Measurements from ENCODE around the gene THAP2. TPM values are rescaled to one million over a fixed set of nuclear protein-coding genes. Genes with fewer than 3 reads are reported as not detected.
A peak's percentile ranks its signal among the peaks of the same experiment; 100 is the strongest.
"Not testable (repeated sequence)": the region's sequence is repeated elsewhere in the genome, so short reads cannot be mapped to it uniquely, and the experiment has no call there.

Gene THAP2
- total RNA-seq, 1 donor from 2014 or later, result 38.7 TPM

- no peak for DNase-seq (ENCODE audit: low spot score in 2 of 2)
- no peak for FAIRE-seq
Observed at GRCh38 chr12:71661977-71662530, 2.0 kb upstream of the THAP2 start.

- FAIRE-seq (no peak), DNase-seq (ENCODE audit: low spot score in 2 of 2) (peak in 1 of 2 donors; percentile 20)
Observed at GRCh38 chr12:71662849-71663560, 1.1 kb upstream of the THAP2 start.

DNA sequence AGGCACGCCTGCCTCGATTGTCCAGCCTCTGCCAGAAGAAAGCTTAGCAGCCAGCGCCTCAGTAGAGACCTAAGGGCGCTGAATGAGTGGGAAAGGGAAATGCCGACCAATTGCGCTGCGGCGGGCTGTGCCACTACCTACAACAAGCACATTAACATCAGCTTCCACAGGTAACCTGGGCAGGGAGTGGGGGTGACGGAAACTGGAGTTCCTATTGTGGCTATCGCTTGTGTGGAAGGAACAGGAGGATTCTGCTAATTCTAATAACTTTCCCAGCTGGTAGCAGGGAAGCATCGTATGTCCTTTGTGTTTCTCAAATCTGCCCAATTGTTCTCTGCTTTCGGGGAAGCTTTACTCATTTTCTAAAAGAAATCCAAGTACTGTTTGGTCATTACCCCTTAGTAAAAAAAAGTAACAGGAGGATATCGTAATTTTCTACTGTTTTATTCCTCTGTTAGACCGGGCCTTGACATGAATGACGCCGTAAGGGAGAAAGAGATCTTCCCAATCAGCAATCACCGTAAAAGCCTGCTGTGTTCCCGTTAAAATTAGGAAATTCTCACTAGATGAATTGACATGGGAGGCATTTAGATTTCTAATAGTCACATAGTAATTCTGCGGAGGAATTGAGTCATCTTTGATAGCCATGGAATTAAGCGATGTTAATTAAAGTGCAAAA is 449 bp downstream of the THAP2 start:
- no peak for DNase-seq (ENCODE audit: low spot score in 2 of 2)
- FAIRE-seq, result no peak

DNA sequence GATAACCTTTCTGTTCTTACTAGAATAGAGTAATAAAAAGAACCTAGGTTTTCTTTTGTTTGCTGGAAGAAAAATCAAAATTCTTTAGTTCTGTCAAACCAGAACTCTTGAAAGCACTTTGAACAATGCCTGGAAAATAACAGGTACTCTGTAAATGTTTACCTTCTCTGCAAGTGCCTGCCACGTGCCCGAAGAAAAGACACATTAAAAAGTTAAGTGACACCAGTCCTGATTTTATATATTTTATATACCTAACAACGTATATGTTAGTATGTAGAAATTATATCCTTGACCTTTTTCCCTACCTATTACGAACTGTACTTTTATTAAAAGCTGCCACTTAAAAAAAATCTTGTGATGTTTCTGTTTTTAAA is 976 bp downstream of the THAP2 start:
- FAIRE-seq, result no peak
- DNase-seq (ENCODE audit: low spot score in 2 of 2), result no peak

- FAIRE-seq (no peak), DNase-seq (ENCODE audit: low spot score in 2 of 2) (no peak)
Observed at GRCh38 chr12:71666259-71666658, 2.2 kb downstream of the THAP2 start.

DNA sequence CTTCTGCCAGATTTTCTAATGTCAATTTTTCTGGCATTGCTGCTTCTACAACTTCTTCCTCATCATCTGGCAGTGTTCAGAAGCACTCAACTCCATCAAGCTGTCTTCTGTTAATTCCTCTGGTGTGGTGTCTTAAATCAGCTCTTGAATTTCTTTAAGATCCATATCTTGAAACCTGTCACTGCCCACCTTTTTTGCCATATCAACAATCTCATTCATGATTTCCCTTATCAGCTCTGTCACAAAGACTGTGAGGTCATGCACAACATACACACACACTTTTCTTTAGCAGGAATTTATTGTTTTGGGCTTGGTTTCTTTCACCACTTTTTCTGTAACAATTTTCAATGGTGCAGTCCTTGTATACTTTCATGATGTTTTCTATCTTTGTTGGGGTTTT is 7.2 kb downstream of the THAP2 start:
- FAIRE-seq (no peak), DNase-seq (ENCODE audit: low spot score in 2 of 2) (no peak)

DNA sequence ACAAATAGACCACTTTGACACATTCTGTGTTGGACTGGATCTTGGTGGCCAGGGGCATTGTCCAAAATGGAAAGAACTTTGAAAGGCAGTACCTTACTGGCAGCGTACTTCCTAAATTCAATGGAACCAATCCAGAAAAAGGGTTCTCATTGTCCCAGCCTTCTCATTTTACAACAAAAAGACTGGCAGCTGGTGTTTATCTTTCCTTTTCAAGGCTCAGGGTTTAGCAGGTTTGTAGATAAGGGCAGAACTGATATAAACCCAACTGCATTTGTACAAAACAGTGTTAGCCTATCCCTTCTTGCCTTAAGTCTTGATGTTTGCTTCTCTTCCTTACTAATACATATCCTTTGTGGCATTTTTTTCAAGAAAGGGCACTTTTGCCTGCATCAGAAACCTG is 7.7 kb downstream of the THAP2 start:
- no peak for FAIRE-seq
- DNase-seq (ENCODE audit: low spot score in 2 of 2), result no peak

- no peak for DNase-seq (ENCODE audit: low spot score in 2 of 2)
- FAIRE-seq, result no peak
Observed at GRCh38 chr12:71682466-71682865, 18.4 kb downstream of the THAP2 start.

- DNase-seq (ENCODE audit: low spot score in 2 of 2) (no peak), FAIRE-seq (no peak)
Observed at GRCh38 chr12:71683633-71684032, 19.5 kb downstream of the THAP2 start.

- no peak for DNase-seq (ENCODE audit: low spot score in 2 of 2)
- no peak for FAIRE-seq
Observed at GRCh38 chr12:71684081-71684480, 20.0 kb downstream of the THAP2 start.

- DNase-seq (ENCODE audit: low spot score in 2 of 2) (no peak), FAIRE-seq (no peak)
Observed at GRCh38 chr12:71685312-71685906, 21.3 kb downstream of the THAP2 start.

- FAIRE-seq (no peak), DNase-seq (ENCODE audit: low spot score in 2 of 2) (peak; percentile 77 to 80)
Observed at GRCh38 chr12:71685914-71686657, 22.0 kb downstream of the THAP2 start, which contains the start of gene TMEM19. Gene TMEM19, plus strand, starts transcription at chr12:71686082. Its CDS starts 599 bp downstream, at chr12:71686681.

- DNase-seq (ENCODE audit: low spot score in 2 of 2), result no peak
- FAIRE-seq, result no peak
Observed at GRCh38 chr12:71686658-71687025, 22.5 kb downstream of the THAP2 start.

- not testable (repeated sequence) for DNase-seq (ENCODE audit: low spot score in 2 of 2); FAIRE-seq
Observed at GRCh38 chr12:71687172-71687571, 23.1 kb downstream of the THAP2 start.

- FAIRE-seq, result no peak
- no peak for DNase-seq (ENCODE audit: low spot score in 2 of 2)
Observed at GRCh38 chr12:71688961-71689570, 25.0 kb downstream of the THAP2 start.

DNA sequence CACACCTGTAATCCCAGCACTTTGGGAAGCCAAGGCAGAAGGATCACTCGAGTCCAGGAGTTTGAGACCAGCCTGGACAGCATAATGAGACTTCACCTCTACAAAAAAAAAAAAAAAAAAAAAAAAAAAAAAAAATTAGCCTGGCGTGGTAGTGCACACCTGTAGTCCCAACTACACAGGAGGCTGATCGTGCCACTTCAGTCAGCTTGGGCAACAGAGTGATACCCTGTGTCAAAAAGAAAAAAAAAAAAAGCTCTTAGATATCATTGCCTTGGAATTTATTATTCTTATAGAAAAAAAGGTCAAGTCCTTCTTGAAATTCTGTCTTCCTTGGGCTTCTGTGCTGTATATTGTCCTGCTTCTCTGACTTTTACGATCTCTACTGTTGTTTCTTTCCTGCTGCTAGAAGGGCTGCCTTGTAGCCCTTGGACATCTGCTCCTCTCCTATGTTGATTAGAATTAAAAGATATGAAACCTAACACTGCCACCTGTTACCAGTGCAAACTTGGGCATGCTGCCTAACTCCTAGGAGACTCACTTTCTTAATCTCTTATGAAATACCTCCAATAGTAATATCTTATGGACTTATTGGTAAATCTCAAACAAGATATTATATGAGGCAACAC is 27.5 kb downstream of the THAP2 start:
- DNase-seq (ENCODE audit: low spot score in 2 of 2), result no peak
- no peak for FAIRE-seq

DNA sequence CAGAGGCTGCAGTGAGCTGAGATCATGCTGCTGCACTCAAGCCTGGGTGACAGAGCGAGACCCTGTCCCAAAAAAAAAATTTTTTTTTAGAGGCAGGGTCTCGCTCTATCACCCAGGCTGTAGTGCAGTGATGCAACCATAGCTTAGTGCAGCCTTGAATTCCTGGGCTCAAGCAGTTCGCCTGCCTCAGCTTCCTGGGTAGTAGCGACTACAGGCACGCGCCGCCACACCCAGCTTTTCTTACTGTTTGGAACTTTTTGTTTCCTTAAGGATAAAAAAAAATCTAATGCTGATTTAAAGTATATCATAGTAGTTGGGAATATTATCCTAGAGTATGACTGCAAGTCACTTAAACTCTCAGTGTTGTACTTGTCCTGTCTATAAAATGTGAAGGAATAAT is 29.0 kb downstream of the THAP2 start:
- FAIRE-seq (no peak), DNase-seq (ENCODE audit: low spot score in 2 of 2) (no peak)

DNA sequence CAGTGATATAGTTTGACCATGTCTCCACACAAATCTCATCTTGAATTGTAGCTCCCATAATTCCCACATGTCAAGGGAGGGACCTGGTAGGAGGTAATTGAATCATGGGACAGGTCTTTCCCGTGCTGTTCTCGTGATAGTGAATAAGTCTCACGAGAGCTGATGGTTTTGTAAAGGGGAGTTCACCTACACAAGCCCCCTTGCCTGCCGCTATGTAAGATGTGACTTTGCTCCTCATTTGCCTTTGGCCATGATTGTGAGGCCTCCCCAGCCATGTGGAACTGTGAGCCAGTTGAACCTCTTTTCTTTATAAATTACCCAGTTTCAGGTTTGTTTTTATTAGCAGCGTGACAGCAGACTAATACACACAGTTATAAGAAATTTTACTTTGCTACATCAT is 29.6 kb downstream of the THAP2 start:
- not testable (repeated sequence) for DNase-seq (ENCODE audit: low spot score in 2 of 2); FAIRE-seq

DNA sequence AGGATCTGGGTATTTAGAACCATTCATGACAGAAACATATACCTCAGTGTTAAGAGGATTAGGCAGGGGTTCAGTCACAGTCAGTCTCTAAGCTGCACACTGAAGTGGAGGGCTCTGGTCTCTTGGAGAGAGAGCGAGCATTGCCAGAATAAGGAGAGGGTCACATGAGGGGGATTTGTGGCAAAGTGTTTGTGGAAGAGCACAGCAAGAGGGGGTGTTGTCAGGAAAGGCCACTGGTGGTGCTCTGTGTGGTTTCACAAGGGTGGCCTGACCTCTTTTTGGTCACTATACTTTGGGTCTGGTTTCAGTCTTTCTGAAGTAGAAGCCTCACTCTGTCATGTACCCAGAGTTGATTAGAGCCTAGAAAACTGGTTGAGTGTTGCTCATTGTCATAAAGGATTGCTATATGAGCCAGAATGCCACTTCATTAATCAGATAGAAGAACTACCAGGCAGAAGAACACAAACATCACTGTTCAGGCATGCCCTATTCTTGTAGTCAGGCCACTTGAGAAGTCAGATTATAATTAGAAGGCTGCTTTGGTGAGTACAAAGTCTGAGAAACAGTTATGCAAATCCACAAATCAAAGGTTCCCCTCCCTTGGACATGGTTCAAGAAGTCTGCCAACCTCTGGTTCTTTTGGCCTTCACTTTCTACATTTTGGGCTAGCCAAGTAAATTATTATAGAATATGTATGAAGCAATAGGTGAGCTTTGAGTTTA is 30.2 kb downstream of the THAP2 start:
- FAIRE-seq (no peak), DNase-seq (ENCODE audit: low spot score in 2 of 2) (no peak)

Data from frontal cortex (tissue), 4 donors.